ENCODE results near the gene ATPAF1.

The ATPAF1 gene

DNA sequence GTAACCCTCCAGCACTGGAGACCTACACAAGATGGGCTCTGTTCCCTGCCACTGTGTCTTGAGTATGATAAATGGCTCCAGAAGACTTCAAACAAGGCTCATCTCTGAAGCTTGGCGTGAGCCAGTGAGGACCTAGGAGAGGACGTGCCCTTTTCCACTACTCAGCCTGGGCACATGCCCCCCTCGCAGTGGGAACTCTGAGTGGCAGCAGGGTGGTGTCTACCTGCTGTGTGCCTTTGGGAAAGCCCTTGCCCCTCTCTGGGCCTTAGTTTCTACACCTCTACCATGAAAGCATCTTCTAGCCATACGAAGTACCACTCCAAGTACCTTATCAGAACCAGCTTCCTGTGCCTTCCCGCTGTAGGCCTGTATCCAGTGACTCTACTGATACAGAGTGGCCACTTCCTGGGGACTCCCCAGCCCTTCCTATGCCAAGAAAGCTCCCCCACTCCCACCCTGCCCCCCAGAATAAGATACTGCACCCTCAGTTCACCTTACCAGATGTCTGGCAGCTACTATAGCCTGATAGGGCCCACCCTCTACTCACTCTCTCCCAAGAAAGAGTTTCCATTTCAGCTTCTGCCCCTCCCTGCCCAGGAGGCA is 48.4 kb downstream of the ATPAF1 start:
- TF ChIP-seq ZNF274 (IDR thresholded peaks at IDR 0.05; ENCODE audit: low read depth, low read length), result no peak
- no peak overlapping the region for H3K4me3 ChIP-seq (ENCODE audit: low read length)

GRCh38 chr1:46618754-46619415 is 49.3 kb downstream of the ATPAF1 start:
- TF ChIP-seq ZNF274 (IDR thresholded peaks at IDR 0.05; ENCODE audit: low read depth, low read length), result no peak
- H3K4me3 ChIP-seq (ENCODE audit: low read length), result no peak overlapping the region

DNA sequence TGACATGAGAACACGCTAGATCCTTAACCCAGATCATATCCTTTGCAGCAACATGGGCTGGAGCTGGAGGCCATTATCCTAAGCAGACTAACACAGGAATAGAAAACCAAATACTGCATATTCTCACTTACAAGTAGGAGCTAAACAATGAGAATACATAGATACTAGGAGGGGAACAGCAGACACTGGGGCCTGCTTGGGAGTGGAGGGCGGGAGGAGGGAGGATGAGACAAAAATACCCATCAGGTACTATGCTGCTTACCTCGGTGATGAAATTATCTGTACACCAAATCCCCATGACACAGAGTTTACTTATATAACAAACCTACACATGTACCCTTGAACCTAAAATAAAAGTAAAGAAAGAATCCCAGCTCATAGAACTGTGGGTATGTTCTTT is 50.3 kb downstream of the ATPAF1 start:
- no peak for TF ChIP-seq ZNF274 (IDR thresholded peaks at IDR 0.05; ENCODE audit: low read depth, low read length)
- no peak overlapping the region for H3K4me3 ChIP-seq (ENCODE audit: low read length)

GRCh38 chr1:46617108-46617800 is 50.9 kb downstream of the ATPAF1 start:
- peak overlapping the region; percentile 64; the same call in 1 of the 2 replicates for H3K4me3 ChIP-seq (ENCODE audit: low read length)
- no peak for TF ChIP-seq ZNF274 (IDR thresholded peaks at IDR 0.05; ENCODE audit: low read depth, low read length)

GRCh38 chr1:46616277-46617107 is 51.7 kb downstream of the ATPAF1 start, which contains the start of gene MOB3C:
Gene MOB3C (minus strand): TSS chr1:46616811. CDS start chr1:46613321, 3,490 bp downstream.
- TF ChIP-seq ZNF274 (IDR thresholded peaks at IDR 0.05; ENCODE audit: low read depth, low read length), result no peak
- H3K4me3 ChIP-seq (ENCODE audit: low read length), result peak within 1 kb of the TSS; percentile 64

DNA sequence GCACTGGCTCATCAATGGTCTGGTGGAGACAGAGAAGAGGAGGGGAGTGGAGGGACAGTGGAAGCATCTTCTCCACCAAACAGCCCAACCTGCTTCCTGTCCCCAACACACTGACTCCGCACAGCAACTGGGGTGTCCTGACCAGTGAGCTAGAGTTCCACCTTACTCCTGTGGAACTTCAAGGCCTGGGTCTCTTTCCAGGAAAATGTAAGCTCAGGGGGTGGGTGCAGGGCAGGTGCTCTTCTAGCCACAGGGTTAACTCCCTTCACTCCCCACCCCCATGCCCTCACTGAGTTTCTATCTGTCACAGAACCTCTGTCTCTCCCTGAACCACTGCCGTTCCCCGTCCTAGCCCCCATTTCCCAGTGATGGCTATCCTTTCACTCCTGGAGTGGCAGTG is 52.4 kb downstream of the ATPAF1 start:
- H3K4me3 ChIP-seq (ENCODE audit: low read length), result peak overlapping the region; percentile 64; the same call in 1 of the 2 replicates
- TF ChIP-seq ZNF274 (IDR thresholded peaks at IDR 0.05; ENCODE audit: low read depth, low read length), result no peak

DNA sequence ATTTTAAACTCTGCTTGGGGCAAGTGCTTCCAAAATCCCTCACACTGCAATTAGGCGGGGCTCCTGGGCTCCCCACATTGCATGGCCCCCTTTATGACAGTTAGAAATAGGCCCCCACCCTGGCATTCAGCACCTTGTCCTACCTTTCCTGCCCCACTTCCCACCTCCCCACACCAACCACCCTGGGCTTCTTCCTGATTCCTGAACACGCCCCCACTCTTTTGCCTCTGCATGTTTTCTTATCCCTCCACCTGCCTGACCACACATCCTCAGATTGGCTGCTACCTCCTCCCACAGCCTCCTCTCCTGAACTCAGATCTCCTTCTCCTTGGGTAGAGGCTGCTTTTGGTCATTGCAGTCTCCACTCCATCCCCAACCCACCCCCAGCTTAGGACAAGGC is 53.1 kb downstream of the ATPAF1 start:
- no peak for TF ChIP-seq ZNF274 (IDR thresholded peaks at IDR 0.05; ENCODE audit: low read depth, low read length)
- peak overlapping the region; percentile 64; the same call in 1 of the 2 replicates for H3K4me3 ChIP-seq (ENCODE audit: low read length)

GRCh38 chr1:46614604-46614984 is 53.6 kb downstream of the ATPAF1 start:
- H3K4me3 ChIP-seq (ENCODE audit: low read length), result no peak overlapping the region
- no peak for TF ChIP-seq ZNF274 (IDR thresholded peaks at IDR 0.05; ENCODE audit: low read depth, low read length)

DNA sequence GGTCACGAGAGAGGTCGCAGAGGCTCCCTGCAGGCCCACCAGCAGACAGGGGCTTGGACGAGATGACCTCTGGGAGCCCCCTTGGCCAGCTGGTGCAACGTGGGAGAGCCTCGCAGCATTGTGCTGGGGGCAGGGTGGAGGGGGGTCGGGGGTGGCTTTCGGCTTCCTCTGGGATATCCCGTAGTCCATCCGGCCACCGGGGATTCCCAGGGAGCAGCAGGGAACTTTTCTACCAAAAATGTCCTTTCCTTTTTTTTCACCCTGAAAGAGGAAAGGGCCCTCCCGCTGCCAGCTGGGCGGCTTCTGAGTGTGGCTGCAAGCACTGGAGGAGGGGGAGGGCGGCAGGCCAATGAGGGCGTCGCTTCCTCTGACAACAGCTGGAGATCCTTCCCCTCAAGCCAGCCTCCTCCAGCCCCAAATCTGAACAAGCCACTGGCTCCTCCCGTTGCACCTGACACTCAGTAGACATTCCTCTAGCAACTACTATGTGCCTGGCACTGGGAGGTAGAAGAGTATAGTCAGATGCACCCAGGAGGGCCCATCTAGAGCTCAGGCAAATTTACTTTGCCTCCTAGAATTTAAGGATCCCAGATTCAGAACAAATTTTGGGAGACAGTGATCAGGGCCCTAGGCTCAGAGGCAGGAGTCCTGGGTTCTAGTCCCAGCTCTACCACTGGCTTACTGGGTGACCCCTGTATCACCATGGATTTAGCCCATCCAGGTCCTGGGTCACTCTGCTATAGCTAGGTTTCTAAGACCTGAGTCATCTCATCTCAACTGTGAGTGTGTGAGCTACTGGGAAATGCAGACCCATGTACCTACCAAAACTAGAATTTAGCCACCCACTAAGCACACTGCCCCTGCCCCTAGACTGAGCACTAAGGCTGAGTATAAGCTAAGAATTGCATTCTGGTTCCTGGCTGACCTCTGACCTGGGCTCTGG is 54.2 kb downstream of the ATPAF1 start:
- no peak overlapping the region; the same call in 1 of the 2 replicates for H3K4me3 ChIP-seq (ENCODE audit: low read length)

GRCh38 chr1:46612937-46613660 is 55.1 kb downstream of the ATPAF1 start:
- no peak overlapping the region; the same call in 1 of the 2 replicates for H3K4me3 ChIP-seq (ENCODE audit: low read length)
- no peak for TF ChIP-seq ZNF274 (IDR thresholded peaks at IDR 0.05; ENCODE audit: low read depth, low read length)

More for the DNA sequence above, 54.2 kb downstream of the ATPAF1 start:
- TF ChIP-seq ZNF274 (IDR thresholded peaks at IDR 0.05; ENCODE audit: low read depth, low read length), result no peak

DNA sequence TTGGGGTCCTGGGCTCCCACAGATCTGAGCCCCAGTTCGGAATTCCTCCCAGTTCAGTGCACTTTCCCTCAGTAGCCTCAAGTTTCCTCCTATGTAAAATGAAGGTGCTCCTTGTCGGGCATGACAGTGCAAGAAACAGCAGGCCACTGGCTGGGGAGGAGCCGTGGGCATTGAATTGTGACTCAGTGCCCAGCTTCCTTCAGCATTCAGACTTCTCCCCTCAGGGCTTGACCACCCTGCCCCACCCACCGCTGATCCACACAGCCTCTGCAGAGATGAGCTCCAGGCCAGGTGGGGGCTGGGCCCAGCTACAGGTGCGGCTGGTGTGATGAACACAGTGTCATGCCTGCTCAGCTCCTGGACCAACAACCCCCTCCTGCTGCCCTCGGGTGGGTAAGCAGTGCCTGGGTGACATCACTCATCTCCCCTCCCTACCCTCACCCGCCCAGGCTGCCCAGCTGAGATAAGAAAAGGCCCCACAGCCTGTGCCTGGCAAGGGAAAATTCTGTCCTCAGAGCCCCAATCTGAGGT is 56.4 kb downstream of the ATPAF1 start:
- H3K4me3 ChIP-seq (ENCODE audit: low read length), result no peak overlapping the region
- TF ChIP-seq ZNF274 (IDR thresholded peaks at IDR 0.05; ENCODE audit: low read depth, low read length), result no peak

All from GM08714 (cell line).